Body of pancreas (tissue), 4 donors: ENCODE measurements around the gene IDI2. TPM values are rescaled to one million over a fixed set of nuclear protein-coding genes. Genes with fewer than 3 reads are reported as not detected.

Experiments used
- ATAC-seq: fragments of 150-250 bp; one replicate; pipeline ENCODE4 v1.9.1; 2016
- DNase-seq, 4 donors: peaks; one replicate each; pipeline ENCODE4 v3.0.0-alpha.2; 2019
- H3K27ac ChIP-seq, 4 donors: fragments of 200-600 bp; sonication (generic); 1 replicate in 3 of 4; 2 replicates in 1 of 4; pipeline versions ENCODE4 v1.5.1 to v1.6.1; 2016 to 2019; ENCODE audit warnings: mild to moderate bottlenecking in 1 of 4, mixed read lengths in 1 of 4, moderate library complexity in 1 of 4
- H3K27me3 ChIP-seq, 2 donors: fragments of 200-600 bp; sonication (generic); one replicate each; pipeline ENCODE4 v1.6.0; 2016; ENCODE audit warnings: mild to moderate bottlenecking in 1 of 2
- H3K36me3 ChIP-seq, 2 donors: fragments of 200-600 bp; sonication (generic); replicated peaks in 1 of 2; 2 replicates each; pipeline ENCODE4 v1.5.1; 2016; ENCODE audit warnings: low read depth in 2 of 2; ENCODE audit not compliant: insufficient read depth in 1 of 2
- H3K4me1 ChIP-seq: fragments of 200-600 bp; sonication (generic); one replicate; pipeline ENCODE4 v1.6.0; 2016
- H3K4me3 ChIP-seq, 2 donors: fragments of 200-600 bp; sonication (generic); 1 replicate in 1 of 2; 2 replicates in 1 of 2; pipeline ENCODE4 v1.5.1; 2016 to 2019
- H3K9me3 ChIP-seq, 3 donors: fragments of 200-600 bp; sonication (generic); 1 replicate in 2 of 3; 2 replicates in 1 of 3; pipeline ENCODE4 v1.5.1; 2016
- POLR2A ChIP-seq, 3 donors: fragments of 450-650 bp; IDR thresholded peaks; one replicate each; pipeline ENCODE4 v1.6.1; 2016; ENCODE audit warnings: antibody characterized with exemption in 3 of 3, mild to moderate bottlenecking in 2 of 3
- WGBS, 2 donors: methylation state at CpG; one replicate each; pipeline ENCODE4 v1.1.5; 2017; 5-methylcytosine and 5-hydroxymethylcytosine counted together
- intact Hi-C: fragments of 100-400 bp; cut with DNase I; formaldehyde crosslinking; loops from one replicate; pipeline ENCODE4 v1.15.1; 2023
- total RNA-seq, 2 donors: library from RNA; depleted of rRNA; stranded (reverse); fragments of >200 nt; gene quantifications; one replicate each; pipeline ENCODE4 v1.1.0, GENCODE V29; 2016
- TF ChIP-seq, protein P1 (sequence below), 7 experiments: fragments of 450-650 bp in 4 of 7; fragments of 200-600 bp in 3 of 7; sonication (generic) in 3 of 7; IDR thresholded peaks; one replicate each; pipeline ENCODE4 v1.5.1; 2016 to 2019; ENCODE audit warnings: antibody characterized with exemption in 7 of 7

Gene IDI2
- total RNA-seq, 2 donors from 2014 or later: not detected

DNA sequence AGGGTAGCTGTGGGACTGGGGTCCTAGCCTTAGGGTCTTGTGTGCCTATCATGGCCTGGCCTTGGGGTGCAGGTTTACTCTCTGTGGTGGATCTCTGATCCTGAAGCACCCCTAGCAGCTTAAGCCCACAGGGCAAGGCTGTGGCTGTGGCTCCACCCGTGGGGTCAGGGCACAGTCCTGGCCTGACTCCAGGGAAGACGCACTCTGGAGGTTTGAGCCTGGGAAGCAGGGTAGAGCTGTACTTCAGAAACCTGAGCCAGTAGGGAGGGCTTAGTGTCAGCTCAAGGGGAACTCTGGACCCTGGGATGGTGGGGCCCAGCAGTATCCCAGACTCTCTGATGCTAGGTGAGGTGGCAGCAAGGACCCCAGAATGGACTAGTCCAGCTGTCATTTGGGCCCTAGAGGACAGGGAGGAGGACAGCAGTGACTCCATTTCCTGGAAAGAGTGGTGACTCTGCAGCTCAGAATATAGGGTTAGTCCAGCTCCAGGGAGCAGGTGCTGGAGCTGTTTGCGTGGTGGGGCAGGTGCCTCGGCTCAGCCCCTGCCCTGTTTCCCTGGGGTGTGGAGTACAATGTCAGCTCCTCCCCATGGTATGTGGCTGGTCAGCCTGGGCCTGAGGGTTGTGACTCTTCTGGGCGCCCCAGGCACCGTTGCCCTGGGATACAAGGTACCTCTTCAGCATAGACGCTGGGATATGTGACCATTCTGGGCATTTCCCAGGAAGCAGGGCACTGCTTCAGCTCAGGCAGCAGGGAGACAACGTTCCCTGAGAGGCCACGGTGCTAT is 21.6 kb downstream of the IDI2 start:
- H3K4me3 ChIP-seq: no peak overlapping the region
- H3K27ac ChIP-seq: no peak overlapping the region
- no peaks in the 10 kb centered on the region for H3K4me1 ChIP-seq
- ATAC-seq (no peak), DNase-seq (no peak)
- H3K36me3 ChIP-seq: peaks cover 0 to 66% of the 10 kb centered on the region in 2 donors
- intact Hi-C loops: no loop called here
- WGBS, 2 donors: 67 to 95% methylated on average over 1 to 9 of the region's 9 CpGs
- no peaks in the 10 kb centered on the region for H3K27me3 ChIP-seq
- no peak for TF ChIP-seq POLR2A (IDR thresholded peaks at IDR 0.05)
- TF ChIP-seq, protein P1, sequence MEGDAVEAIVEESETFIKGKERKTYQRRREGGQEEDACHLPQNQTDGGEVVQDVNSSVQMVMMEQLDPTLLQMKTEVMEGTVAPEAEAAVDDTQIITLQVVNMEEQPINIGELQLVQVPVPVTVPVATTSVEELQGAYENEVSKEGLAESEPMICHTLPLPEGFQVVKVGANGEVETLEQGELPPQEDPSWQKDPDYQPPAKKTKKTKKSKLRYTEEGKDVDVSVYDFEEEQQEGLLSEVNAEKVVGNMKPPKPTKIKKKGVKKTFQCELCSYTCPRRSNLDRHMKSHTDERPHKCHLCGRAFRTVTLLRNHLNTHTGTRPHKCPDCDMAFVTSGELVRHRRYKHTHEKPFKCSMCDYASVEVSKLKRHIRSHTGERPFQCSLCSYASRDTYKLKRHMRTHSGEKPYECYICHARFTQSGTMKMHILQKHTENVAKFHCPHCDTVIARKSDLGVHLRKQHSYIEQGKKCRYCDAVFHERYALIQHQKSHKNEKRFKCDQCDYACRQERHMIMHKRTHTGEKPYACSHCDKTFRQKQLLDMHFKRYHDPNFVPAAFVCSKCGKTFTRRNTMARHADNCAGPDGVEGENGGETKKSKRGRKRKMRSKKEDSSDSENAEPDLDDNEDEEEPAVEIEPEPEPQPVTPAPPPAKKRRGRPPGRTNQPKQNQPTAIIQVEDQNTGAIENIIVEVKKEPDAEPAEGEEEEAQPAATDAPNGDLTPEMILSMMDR (IDR thresholded peaks at IDR 0.05): no peak
- no peaks in the 10 kb centered on the region for H3K9me3 ChIP-seq

DNA sequence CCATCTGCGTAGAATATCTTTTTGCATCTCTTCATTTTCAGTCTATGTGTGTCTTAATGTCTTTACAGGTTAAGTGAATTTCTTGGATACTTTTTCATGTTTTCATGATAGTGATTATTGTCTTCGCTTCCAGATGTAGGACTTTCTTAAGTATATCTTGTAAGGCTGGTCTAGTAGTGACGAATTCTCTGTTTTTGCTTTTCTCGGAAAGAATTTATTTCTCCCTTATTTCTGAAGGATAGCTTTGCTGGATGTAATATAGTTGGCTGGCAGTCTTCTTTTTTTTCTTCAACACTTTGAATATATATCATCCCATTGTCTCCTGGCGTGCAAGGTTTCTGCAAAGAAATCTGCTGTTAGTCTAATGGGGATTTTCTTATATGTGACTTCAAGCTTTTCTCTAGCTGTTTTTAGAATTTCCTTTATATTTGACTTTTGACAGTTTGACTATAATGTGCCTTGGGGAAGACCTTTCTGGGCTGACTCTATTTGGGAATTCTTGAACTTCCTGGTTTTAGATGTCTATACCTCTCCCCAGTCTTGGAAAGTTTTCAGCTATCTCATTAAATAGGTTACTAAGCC is 23.1 kb downstream of the IDI2 start:
- WGBS, 2 donors: 96 to 98% methylated on average over 5 of the region's 5 CpGs
- intact Hi-C loops: no loop called here
- Histone ChIP-seq H3K36me3 (peaks cover 0 to 66% of the 10 kb centered on the region in 2 donors), H3K4me1 (no peaks in the 10 kb centered on the region), H3K27ac (no peak overlapping the region), H3K4me3 (no peak overlapping the region), H3K9me3 (no peaks in the 10 kb centered on the region), H3K27me3 (no peaks in the 10 kb centered on the region)
- DNase-seq (no peak), ATAC-seq (no peak)
- no peak for TF ChIP-seq POLR2A (IDR thresholded peaks at IDR 0.05)
- TF ChIP-seq, protein P1 (IDR thresholded peaks at IDR 0.05): no peak

DNA sequence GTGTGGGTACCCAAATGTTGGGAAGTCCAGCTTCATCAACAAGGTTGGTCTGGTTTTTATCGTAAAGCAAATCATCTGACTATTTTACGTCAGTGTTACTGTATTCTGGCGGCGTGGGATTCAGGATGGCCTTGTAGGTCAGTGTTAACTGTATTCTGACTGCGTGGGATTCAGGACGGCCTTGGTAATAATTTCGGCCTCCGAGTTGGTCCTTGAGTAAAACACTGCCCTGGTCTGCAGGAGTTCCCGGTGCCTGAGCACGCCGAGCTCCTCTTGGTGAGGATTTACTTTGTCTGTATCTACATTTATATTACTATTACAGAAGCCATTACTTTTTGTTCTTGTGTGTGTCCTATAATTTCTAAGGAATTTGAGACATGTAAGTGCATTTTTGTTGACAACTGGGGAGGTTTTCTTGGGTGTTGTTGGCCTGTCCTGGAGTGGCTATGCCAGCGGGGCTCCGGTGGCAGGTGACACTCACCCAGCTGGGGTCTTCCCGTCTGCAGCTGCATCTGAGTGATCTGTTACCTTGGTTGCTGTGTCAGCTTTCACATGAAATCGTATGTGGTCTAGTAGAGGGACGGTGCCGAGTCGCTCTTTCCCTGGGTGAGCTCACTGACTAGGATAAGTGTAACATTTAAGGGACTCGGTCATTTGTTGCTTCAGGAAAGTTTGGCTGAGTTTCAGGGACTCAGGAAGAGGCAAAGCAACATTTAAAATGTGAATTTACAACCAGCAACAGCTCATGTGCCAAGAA is 28.2 kb downstream of the IDI2 start:
- no peak overlapping the region for H3K27ac ChIP-seq
- no peaks in the 10 kb centered on the region for H3K27me3 ChIP-seq
- DNase-seq (no peak), ATAC-seq (no peak)
- 83 to 92% methylated on average over 19 of the region's 19 CpGs for WGBS, 2 donors
- intact Hi-C loops: no loop called here
- peaks cover 4 to 42% of the 10 kb centered on the region in 2 donors for H3K36me3 ChIP-seq
- no peaks in the 10 kb centered on the region for H3K4me1 ChIP-seq
- H3K4me3 ChIP-seq: no peak overlapping the region
- TF ChIP-seq, protein P1 (IDR thresholded peaks at IDR 0.05): no peak
- no peak for TF ChIP-seq POLR2A (IDR thresholded peaks at IDR 0.05)
- no peaks in the 10 kb centered on the region for H3K9me3 ChIP-seq

DNA sequence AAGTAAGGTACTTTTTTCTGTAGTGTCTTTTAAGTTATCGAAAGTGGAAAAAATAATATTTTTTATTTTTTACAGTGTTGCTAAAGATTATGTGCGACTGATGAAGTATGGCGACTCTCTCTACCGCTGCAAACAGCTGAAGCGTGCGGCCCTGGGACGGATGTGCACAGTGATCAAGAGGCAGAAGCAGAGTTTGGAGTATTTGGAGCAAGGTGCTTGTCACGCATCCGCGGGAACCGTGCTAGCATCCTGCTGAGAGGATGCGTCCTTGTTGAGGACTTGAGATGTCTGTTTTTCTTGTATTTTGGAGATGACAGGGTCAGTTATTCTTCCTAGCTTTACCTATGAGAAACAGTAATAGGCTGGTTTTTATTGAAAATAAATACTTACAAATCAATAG is 29.6 kb downstream of the IDI2 start:
- no peak for DNase-seq
- Histone ChIP-seq H3K4me1 (no peaks in the 10 kb centered on the region), H3K27ac (no peak overlapping the region), H3K9me3 (no peaks in the 10 kb centered on the region), H3K27me3 (no peaks in the 10 kb centered on the region), H3K36me3 (peaks cover 4 to 33% of the 10 kb centered on the region in 2 donors), H3K4me3 (no peak overlapping the region)
- ATAC-seq: no peak
- TF ChIP-seq, protein P1 (IDR thresholded peaks at IDR 0.05): no peak
- no peak for TF ChIP-seq POLR2A (IDR thresholded peaks at IDR 0.05)
- intact Hi-C loops: no loop called here
- WGBS, 2 donors: 94 to 95% methylated on average over 12 of the region's 12 CpGs
